AG09309 (cell line): ENCODE measurements around the gene MYL12A.
A peak's percentile ranks its signal among the peaks of the same experiment; 100 is the strongest.

Experiments used
- DNase-seq: peaks from one replicate; pipeline ENCODE4 v3.0.0-alpha.2; 2010; ENCODE audit warnings: low read depth
- H3K4me3 ChIP-seq: 2 replicates; pipeline ENCODE4 v1.5.1; 2011; ENCODE audit warnings: mild to moderate bottlenecking, low read depth, low read length, moderate library complexity; ENCODE audit not compliant: control insufficient read depth
- TF ChIP-seq, protein P1 (sequence below): IDR thresholded peaks from 2 replicates; pipeline ENCODE4 v1.5.1; 2011; ENCODE audit warnings: mild to moderate bottlenecking, low read depth, low read length, inconsistent platforms; ENCODE audit not compliant: insufficient read depth, control insufficient read depth; ENCODE audit errors: missing control alignments

Gene MYL12A

GRCh38 chr18:3248062-3248657 is 559 bp downstream of the MYL12A start:
- TF ChIP-seq, protein P1, sequence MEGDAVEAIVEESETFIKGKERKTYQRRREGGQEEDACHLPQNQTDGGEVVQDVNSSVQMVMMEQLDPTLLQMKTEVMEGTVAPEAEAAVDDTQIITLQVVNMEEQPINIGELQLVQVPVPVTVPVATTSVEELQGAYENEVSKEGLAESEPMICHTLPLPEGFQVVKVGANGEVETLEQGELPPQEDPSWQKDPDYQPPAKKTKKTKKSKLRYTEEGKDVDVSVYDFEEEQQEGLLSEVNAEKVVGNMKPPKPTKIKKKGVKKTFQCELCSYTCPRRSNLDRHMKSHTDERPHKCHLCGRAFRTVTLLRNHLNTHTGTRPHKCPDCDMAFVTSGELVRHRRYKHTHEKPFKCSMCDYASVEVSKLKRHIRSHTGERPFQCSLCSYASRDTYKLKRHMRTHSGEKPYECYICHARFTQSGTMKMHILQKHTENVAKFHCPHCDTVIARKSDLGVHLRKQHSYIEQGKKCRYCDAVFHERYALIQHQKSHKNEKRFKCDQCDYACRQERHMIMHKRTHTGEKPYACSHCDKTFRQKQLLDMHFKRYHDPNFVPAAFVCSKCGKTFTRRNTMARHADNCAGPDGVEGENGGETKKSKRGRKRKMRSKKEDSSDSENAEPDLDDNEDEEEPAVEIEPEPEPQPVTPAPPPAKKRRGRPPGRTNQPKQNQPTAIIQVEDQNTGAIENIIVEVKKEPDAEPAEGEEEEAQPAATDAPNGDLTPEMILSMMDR, result no peak
- no peak for DNase-seq
- peak overlapping the region; percentile 68 for H3K4me3 ChIP-seq

DNA sequence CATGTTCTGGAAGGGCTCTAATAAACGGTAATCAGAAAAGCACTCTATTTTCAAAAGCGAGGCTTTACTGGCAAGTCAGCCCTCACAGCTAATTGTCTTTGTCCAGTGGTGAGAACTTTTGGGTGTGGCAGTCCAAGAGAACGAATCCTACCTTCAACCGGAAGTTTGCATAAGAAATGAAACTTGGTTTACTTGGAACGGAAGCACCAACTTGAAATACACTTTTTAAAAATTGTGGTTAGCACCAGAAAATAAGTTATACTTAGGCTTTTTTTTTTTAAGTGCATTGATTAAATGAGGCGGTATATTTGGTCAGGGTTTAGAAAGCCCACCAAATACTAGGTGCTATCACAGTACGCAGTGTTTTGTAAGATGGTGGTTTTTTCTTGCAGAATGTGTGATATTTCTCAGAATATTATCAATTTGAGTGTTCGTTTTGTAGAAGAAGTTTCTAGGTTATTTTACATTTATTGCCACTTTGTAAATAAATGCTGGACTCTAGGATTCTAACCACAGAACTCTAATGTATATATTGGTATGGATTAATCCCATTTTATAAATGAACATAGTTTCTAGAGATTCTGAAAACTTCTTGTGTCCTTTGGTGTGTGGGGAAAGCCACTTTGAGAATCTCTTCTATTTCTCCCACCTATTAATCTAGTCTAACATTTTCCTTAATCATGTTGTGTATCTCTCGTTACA is 1.2 kb downstream of the MYL12A start:
- H3K4me3 ChIP-seq, result peak overlapping the region; percentile 68
- TF ChIP-seq, protein P1, result no peak
- DNase-seq, result no peak

GRCh38 chr18:3250237-3251107 is 2.9 kb downstream of the MYL12A start:
- TF ChIP-seq, protein P1, result no peak
- H3K4me3 ChIP-seq, result no peak overlapping the region
- peak; percentile 52 for DNase-seq

DNA sequence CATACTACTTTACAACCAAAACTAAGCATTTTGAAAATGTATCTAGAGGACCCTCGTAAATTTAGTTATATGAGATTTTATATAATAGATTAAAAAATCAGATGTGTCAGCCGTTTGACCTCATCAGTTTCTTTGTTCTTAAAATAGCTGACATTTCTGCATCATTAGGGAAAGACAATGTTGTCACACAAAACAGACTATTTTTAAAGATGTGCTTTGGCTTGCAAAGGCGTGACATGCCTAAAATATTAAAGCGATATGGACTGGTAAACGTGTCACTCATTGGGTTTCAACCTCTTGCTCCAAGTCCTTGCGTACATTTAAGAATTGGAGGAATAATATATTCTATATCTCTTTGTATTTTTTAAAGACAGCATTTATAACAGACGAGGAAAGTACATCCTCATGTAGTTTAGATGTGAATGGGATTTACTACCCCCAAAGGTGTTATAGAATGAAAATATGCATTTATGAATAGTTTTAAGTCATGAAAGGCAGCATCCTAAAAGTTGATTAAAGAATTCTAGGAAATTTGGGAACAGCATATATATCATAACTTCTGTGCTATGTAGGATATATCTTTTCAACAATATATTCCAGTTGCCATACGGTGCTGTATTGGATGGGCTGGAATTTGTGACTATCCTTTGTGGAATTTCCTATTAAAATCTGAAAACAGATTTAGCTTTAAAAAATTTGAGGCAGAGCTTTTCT is 3.8 kb downstream of the MYL12A start:
- TF ChIP-seq, protein P1, result no peak
- no peak for DNase-seq
- no peak overlapping the region for H3K4me3 ChIP-seq

- no peak overlapping the region for H3K4me3 ChIP-seq
- DNase-seq, result no peak
- TF ChIP-seq, protein P1, result no peak
Measured at GRCh38 chr18:3251963-3252277, 4.3 kb downstream of the MYL12A start.

DNA sequence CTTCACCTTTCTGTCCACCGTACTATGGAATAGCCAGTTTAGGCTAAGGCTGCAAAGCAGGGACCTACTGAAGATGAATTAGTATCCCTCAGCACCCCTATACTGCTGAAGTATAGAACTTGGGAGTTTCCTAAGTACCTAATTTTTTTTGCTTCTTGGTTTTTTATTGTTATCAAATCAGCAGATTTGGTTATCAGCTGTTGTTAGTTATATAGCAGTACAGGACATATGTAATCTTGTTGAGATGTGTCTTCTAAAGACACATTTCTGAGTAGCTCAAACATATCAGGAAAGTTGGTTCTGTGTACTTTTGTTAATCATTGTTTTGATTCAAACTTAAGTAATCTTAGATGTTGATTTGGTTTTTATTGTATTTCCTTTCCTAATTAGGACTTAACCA is 5.2 kb downstream of the MYL12A start:
- TF ChIP-seq, protein P1, result no peak
- no peak overlapping the region for H3K4me3 ChIP-seq

More for the DNA sequence above, 5.2 kb downstream of the MYL12A start:
- DNase-seq, result no peak
